Measurements from ENCODE around the gene ADRA2C. TPM values are rescaled to one million over a fixed set of nuclear protein-coding genes. Genes with fewer than 3 reads are reported as not detected.

The ADRA2C gene
- total RNA-seq, 1 donor from 2014 or later = 3.2 TPM

GRCh38 chr4:3745886-3746656 is 20.1 kb upstream of the ADRA2C start:
- H3K36me3 Mint-ChIP-seq (ENCODE audit: low read depth, unreplicated experiment) = peaks cover 4% of the 10 kb centered on the region
- DNase-seq (ENCODE audit: low spot score) = no peak
- H3K4me3 Mint-ChIP-seq (ENCODE audit: unreplicated experiment) = no peak overlapping the region
- no peak overlapping the region for H3K27ac Mint-ChIP-seq (ENCODE audit: unreplicated experiment)
- TF ChIP-seq, protein P1, sequence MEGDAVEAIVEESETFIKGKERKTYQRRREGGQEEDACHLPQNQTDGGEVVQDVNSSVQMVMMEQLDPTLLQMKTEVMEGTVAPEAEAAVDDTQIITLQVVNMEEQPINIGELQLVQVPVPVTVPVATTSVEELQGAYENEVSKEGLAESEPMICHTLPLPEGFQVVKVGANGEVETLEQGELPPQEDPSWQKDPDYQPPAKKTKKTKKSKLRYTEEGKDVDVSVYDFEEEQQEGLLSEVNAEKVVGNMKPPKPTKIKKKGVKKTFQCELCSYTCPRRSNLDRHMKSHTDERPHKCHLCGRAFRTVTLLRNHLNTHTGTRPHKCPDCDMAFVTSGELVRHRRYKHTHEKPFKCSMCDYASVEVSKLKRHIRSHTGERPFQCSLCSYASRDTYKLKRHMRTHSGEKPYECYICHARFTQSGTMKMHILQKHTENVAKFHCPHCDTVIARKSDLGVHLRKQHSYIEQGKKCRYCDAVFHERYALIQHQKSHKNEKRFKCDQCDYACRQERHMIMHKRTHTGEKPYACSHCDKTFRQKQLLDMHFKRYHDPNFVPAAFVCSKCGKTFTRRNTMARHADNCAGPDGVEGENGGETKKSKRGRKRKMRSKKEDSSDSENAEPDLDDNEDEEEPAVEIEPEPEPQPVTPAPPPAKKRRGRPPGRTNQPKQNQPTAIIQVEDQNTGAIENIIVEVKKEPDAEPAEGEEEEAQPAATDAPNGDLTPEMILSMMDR (IDR thresholded peaks at IDR 0.05; ENCODE audit: unreplicated experiment) = no peak
- peaks cover 9% of the 10 kb centered on the region for H3K27me3 Mint-ChIP-seq (ENCODE audit: unreplicated experiment)
- H3K9me3 Mint-ChIP-seq (ENCODE audit: unreplicated experiment) = peaks cover 11% of the 10 kb centered on the region
- peaks cover 19% of the 10 kb centered on the region for H3K4me1 Mint-ChIP-seq (ENCODE audit: unreplicated experiment)

GRCh38 chr4:3746701-3747580 is 19.2 kb upstream of the ADRA2C start:
- H3K27ac Mint-ChIP-seq (ENCODE audit: unreplicated experiment) = no peak overlapping the region
- no peak overlapping the region for H3K4me3 Mint-ChIP-seq (ENCODE audit: unreplicated experiment)
- peaks cover 3% of the 10 kb centered on the region for H3K36me3 Mint-ChIP-seq (ENCODE audit: low read depth, unreplicated experiment)
- peaks cover 9% of the 10 kb centered on the region for H3K9me3 Mint-ChIP-seq (ENCODE audit: unreplicated experiment)
- TF ChIP-seq, protein P1 (IDR thresholded peaks at IDR 0.05; ENCODE audit: unreplicated experiment) = no peak
- peaks cover 19% of the 10 kb centered on the region for H3K4me1 Mint-ChIP-seq (ENCODE audit: unreplicated experiment)
- DNase-seq (ENCODE audit: low spot score) = no peak
- H3K27me3 Mint-ChIP-seq (ENCODE audit: unreplicated experiment) = peaks cover 9% of the 10 kb centered on the region

DNA sequence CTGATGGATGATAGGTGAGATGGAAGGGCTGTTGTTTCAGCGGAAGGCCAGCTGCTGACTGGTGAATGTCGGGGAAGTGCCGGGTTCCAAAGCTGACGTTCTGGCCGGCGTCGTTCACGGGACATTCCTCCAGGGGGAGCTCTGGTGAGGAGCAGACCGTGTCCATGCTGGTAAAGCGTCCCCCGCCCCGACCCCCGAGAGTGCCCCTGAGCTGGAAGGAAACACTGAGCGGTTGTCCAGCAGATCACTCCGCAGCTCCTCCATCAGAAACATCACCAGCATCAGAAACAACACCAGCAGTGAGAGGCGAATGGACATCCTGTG is 18.6 kb upstream of the ADRA2C start:
- Mint-ChIP-seq H3K27ac (ENCODE audit: unreplicated experiment) (no peak overlapping the region), H3K9me3 (ENCODE audit: unreplicated experiment) (peaks cover 6% of the 10 kb centered on the region), H3K4me1 (ENCODE audit: unreplicated experiment) (peaks cover 19% of the 10 kb centered on the region), H3K4me3 (ENCODE audit: unreplicated experiment) (no peak overlapping the region), H3K27me3 (ENCODE audit: unreplicated experiment) (peaks cover 9% of the 10 kb centered on the region), H3K36me3 (ENCODE audit: low read depth, unreplicated experiment) (no peaks in the 10 kb centered on the region)
- DNase-seq (ENCODE audit: low spot score) = peak; percentile 67
- TF ChIP-seq, protein P1 (IDR thresholded peaks at IDR 0.05; ENCODE audit: unreplicated experiment) = peak; percentile 33

DNA sequence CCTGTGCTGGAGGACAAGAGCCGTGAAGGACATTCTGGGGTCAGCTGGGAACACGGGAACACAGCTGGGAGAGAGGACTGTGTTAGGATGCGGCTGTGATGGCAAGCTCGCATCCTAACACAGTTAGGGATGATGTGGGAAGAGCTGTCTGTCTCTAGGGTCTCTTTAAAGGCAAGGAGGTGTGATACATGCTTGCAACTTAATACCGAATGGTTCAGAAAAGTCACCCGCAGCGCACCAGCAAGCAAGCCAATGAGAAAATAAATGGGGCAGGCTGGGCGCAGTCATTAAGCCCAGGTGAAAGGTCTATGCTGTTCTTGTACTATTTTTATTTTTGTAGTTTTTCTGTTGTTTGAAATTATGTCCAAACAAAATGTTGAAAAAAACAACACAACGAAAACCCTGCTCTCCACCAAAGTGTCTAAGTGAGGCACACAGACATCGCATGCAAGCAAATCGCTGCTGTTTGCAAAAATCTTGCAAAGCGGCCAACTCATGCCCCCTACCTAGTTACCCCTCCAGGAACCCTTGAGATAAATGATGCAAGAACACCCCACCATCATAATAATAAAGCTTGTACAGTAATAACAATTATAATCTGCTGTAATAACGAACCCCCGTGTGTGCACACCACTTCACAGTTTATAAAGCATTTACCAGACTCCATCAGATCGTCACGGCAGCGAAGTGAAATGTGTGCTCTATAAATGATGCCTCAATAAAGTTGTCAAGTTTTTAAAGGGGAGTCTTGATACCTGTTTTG is 17.9 kb upstream of the ADRA2C start:
- H3K4me1 Mint-ChIP-seq (ENCODE audit: unreplicated experiment) = peaks cover 19% of the 10 kb centered on the region
- H3K27ac Mint-ChIP-seq (ENCODE audit: unreplicated experiment) = no peak overlapping the region
- no peak overlapping the region for H3K4me3 Mint-ChIP-seq (ENCODE audit: unreplicated experiment)
- H3K27me3 Mint-ChIP-seq (ENCODE audit: unreplicated experiment) = peaks cover 9% of the 10 kb centered on the region
- DNase-seq (ENCODE audit: low spot score) = no peak
- H3K9me3 Mint-ChIP-seq (ENCODE audit: unreplicated experiment) = no peaks in the 10 kb centered on the region
- TF ChIP-seq, protein P1 (IDR thresholded peaks at IDR 0.05; ENCODE audit: unreplicated experiment) = no peak
- H3K36me3 Mint-ChIP-seq (ENCODE audit: low read depth, unreplicated experiment) = no peaks in the 10 kb centered on the region

Data from endothelial cell (in vitro differentiated cells).